ENCODE measurements around the gene FCRLA. TPM values are rescaled to one million over a fixed set of nuclear protein-coding genes. Genes with fewer than 3 reads are reported as not detected.

Gene FCRLA
- polyA plus RNA-seq, 1 of the 3 experiments (the other 2 are of a cell fraction), result 0.13 TPM

- no peak for TF ChIP-seq TEAD4 (IDR thresholded peaks at IDR 0.05; ENCODE audit: borderline replicate concordance, insufficient read depth)
- no peak for TF ChIP-seq RFX5 (IDR thresholded peaks at IDR 0.05; ENCODE audit: low read length)
- TF ChIP-seq IRF3 (IDR thresholded peaks at IDR 0.05; ENCODE audit: low read depth, low read length), result no peak
- TF ChIP-seq TCF12 (IDR thresholded peaks at IDR 0.05), result peak; percentile 29; the same call in 1 of the 2 replicates
- TF ChIP-seq JUND (IDR thresholded peaks at IDR 0.05), result peak; percentile 23; the same call in 1 of the 2 replicates
- TF ChIP-seq RAD21 (IDR thresholded peaks at IDR 0.05; ENCODE audit: low read length), result no peak
- no peak for TF ChIP-seq CHD2 (IDR thresholded peaks at IDR 0.05; ENCODE audit: low read length, partially characterized antibody)
- TF ChIP-seq EP300 (IDR thresholded peaks at IDR 0.05; ENCODE audit: borderline replicate concordance in 1 of 2, low read depth in 1 of 2, low read length in 1 of 2), result 0 out of 4 replicates have a peak, but pooled peaks of 1 of the 2 experiments have one; percentile 8
- no peak for TF ChIP-seq RCOR1 (IDR thresholded peaks at IDR 0.05; ENCODE audit: low read length)
- no peak for TF ChIP-seq CTCF (IDR thresholded peaks at IDR 0.05)
- no peak for TF ChIP-seq GATA2 (CRISPR knock-in tag; IDR thresholded peaks at IDR 0.05)
- TF ChIP-seq POLR2AphosphoS5 (IDR thresholded peaks at IDR 0.05; ENCODE audit: low read depth, low read length), result no peak
- TF ChIP-seq SMC3 (IDR thresholded peaks at IDR 0.05; ENCODE audit: low read depth, low read length), result no peak
Observed at GRCh38 chr1:161733526-161733925, 26.5 kb downstream of the FCRLA start (continued).

GRCh38 chr1:161735837-161736236 is 28.8 kb downstream of the FCRLA start:
- H3K27ac ChIP-seq (ENCODE audit: low read depth in 2 of 2, low read length in 1 of 2), result no peak overlapping the region
- no peaks in the 10 kb centered on the region for H3K79me2 ChIP-seq (ENCODE audit: insufficient read depth)
- H3K9me2 ChIP-seq, result no peaks in the 10 kb centered on the region
- H3K27me3 ChIP-seq (ENCODE audit: insufficient read depth), result no peaks in the 10 kb centered on the region
- H3K9ac ChIP-seq, result no peak overlapping the region
- H2AFZ ChIP-seq (ENCODE audit: low read depth), result peak overlapping the region; percentile 74; the same call in 1 of the 2 replicates
- H3K36me3 ChIP-seq (replicated peaks in 1 of 2; ENCODE audit: control insufficient read depth in 1 of 2, insufficient read depth in 2 of 2, low read length in 1 of 2), result no peaks in the 10 kb centered on the region
- no peak for DNase-seq
- no peaks in the 10 kb centered on the region for H3K9me3 ChIP-seq
- no peaks in the 10 kb centered on the region for H4K20me1 ChIP-seq (ENCODE audit: insufficient read depth)
- H3K4me2 ChIP-seq, result peak overlapping the region; percentile 39; the same call in 1 of the 2 replicates
- ChIA-PET POLR2A (no interaction called here), CTCF (interaction anchor here (2.2 kb wide), 1 partner anchor 9 kb away, joined by 8 read pairs; no protein-coding TSS in a partner anchor)
- TF ChIP-seq REST (IDR thresholded peaks at IDR 0.05; ENCODE audit: low read depth, low read length) (no peak), IRF3 (IDR thresholded peaks at IDR 0.05; ENCODE audit: low read depth, low read length) (no peak), TCF12 (IDR thresholded peaks at IDR 0.05) (no peak)
- peaks cover 0 to 2% of the 10 kb centered on the region in 2 experiments; a peak in 1 of 4 replicates for H3K4me1 ChIP-seq (ENCODE audit: control insufficient read depth in 1 of 2, insufficient read depth in 2 of 2, low read depth in 1 of 2, low read length in 1 of 2)
- peaks cover 12% of the 10 kb centered on the region for H3F3A ChIP-seq (replicated peaks; ENCODE audit: insufficient read depth)
- H3K4me3 ChIP-seq (ENCODE audit: low read depth in 2 of 2, low read length in 1 of 2), result no peak overlapping the region
- WGBS (ENCODE audit: low lambda C conversion rate), result 60% methylated on average over 3 of the region's 3 CpGs

All from SK-N-SH (cell line).